Head of caudate nucleus (tissue), 42 donors: ENCODE results near the gene ATP4B.
A peak's percentile ranks its signal among the peaks of the same experiment; 100 is the strongest.

Source experiments
- DNase-seq, 42 donors: peaks; one replicate each; pipeline versions ENCODE4 v3.0.0 to v3.0.0-alpha.2; 2020 to 2021; ENCODE audit warnings: mixed read lengths in 7 of 42
- intact Hi-C: fragments of 100-400 bp; cut with DNase I; formaldehyde crosslinking; loops from one replicate; pipeline ENCODE4 v1.15.0; 2022

The ATP4B gene

GRCh38 chr13:113659337-113659736 is 1.3 kb upstream of the ATP4B start:
- intact Hi-C loops, result no loop called here
- no peak for DNase-seq

- peak in 4 of 42 donors; percentile 3 to 30 (median 14) for DNase-seq
- intact Hi-C loops, result no loop called here
Measured at GRCh38 chr13:113658836-113659235, 838 bp upstream of the ATP4B start.

GRCh38 chr13:113656831-113657671 is 947 bp downstream of the ATP4B start:
- intact Hi-C loops, result no loop called here
- peak in 9 of 42 donors; percentile 5 to 34 (median 11) for DNase-seq

GRCh38 chr13:113656003-113656588 is 1.9 kb downstream of the ATP4B start:
- DNase-seq, result peak in 9 of 42 donors; percentile 6 to 30 (median 16)
- intact Hi-C loops, result no loop called here

GRCh38 chr13:113655346-113656002 is 2.5 kb downstream of the ATP4B start:
- intact Hi-C loops, result no loop called here
- DNase-seq, result peak in 5 of 42 donors; percentile 2 to 41 (median 12)

GRCh38 chr13:113654591-113655345 is 3.2 kb downstream of the ATP4B start:
- peak in 8 of 42 donors; percentile 1 to 35 (median 20) for DNase-seq
- intact Hi-C loops, result no loop called here

GRCh38 chr13:113654175-113654560 is 3.8 kb downstream of the ATP4B start:
- intact Hi-C loops, result no loop called here
- DNase-seq, result peak in 4 of 42 donors; percentile 9 to 19 (median 14)

- DNase-seq, result peak in 9 of 42 donors; percentile 15 to 43 (median 28)
- intact Hi-C loops, result no loop called here
Measured at GRCh38 chr13:113653264-113654174, 4.5 kb downstream of the ATP4B start.

- intact Hi-C loops, result no loop called here
- peak in 6 of 42 donors; percentile 7 to 24 (median 15) for DNase-seq
Measured at GRCh38 chr13:113652404-113653263, 5.4 kb downstream of the ATP4B start.

GRCh38 chr13:113651511-113652403 is 6.2 kb downstream of the ATP4B start:
- peak in 8 of 42 donors; percentile 4 to 35 (median 22) for DNase-seq

GRCh38 chr13:113650731-113651148 is 7.3 kb downstream of the ATP4B start:
- intact Hi-C loops, result no loop called here
- peak in 7 of 42 donors; percentile 4 to 30 (median 16) for DNase-seq

More at GRCh38 chr13:113651511-113652403, 6.2 kb downstream of the ATP4B start:
- intact Hi-C loops, result no loop called here

GRCh38 chr13:113650275-113650674 is 7.7 kb downstream of the ATP4B start:
- intact Hi-C loops, result no loop called here
- peak in 6 of 42 donors; percentile 5 to 22 (median 10) for DNase-seq

GRCh38 chr13:113649212-113649611 is 8.8 kb downstream of the ATP4B start:
- DNase-seq, result peak in 6 of 42 donors; percentile 3 to 27 (median 10)
- intact Hi-C loops, result no loop called here

- DNase-seq, result peak in 8 of 42 donors; percentile 16 to 37 (median 26)
- intact Hi-C loops, result no loop called here
Measured at GRCh38 chr13:113648216-113648610, 9.8 kb downstream of the ATP4B start.

- intact Hi-C loops, result no loop called here
- DNase-seq, result peak; percentile 82 to 96 (median 91)
Measured at GRCh38 chr13:113647351-113648215, 10.4 kb downstream of the ATP4B start.
